ENCODE measurements around the gene CHCHD6.

CHCHD6 gene, protein sequence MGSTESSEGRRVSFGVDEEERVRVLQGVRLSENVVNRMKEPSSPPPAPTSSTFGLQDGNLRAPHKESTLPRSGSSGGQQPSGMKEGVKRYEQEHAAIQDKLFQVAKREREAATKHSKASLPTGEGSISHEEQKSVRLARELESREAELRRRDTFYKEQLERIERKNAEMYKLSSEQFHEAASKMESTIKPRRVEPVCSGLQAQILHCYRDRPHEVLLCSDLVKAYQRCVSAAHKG

DNA sequence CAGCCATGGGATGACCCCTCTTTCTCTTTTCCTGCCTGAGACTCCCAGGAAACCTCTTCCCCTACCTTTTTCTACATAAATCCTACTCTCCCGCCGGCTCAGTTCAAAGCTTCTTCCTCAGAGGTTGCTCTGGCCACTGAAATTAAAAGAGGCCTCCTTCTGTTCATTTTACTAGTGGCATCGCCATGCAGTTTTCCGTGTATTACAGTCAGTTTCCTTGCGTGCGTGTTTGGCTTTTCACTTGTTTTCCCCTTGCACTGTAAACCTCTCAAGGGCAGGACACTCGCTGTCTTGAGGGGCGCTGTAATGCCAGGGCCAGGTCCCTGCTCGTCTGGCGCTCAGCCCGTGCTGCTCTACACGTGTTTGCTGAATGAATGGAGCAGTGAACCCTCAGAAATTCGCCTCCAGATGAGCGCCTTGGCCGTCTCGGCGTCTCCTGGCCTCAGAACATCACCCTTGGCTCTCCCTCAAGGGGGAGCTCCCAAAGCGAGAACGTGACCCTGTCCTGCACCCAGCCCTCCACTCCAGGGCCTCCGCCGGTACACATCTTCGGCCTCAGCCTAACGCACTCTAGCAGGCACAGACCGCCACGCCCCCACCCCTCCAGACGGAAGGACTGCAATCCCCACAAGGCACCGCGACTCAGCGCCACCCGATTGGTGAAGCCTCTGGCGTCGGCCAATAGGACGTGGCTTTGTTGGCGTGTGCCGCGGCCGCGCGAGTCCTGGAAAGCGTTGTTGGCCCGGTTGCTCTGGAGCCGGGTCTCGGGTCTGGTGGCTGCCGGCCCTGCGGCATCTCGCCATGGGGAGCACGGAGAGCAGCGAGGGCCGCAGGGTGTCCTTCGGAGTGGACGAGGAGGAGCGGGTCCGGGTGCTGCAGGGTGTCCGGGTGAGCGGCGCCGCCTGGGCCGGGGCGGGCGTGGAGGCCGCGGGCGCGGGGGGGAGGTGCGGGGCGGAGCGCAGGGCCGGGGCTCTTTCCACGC is at the start of gene CHCHD6:
Gene CHCHD6, plus strand, starts transcription at position 729 of the 982 bp plus-strand sequence. Its CDS starts 73 bp downstream, at position 802.
- peak; percentile 95 for DNase-seq
- TF ChIP-seq POLR2A (IDR thresholded peaks at IDR 0.05; ENCODE audit: low read length) (no peak), GATA1 (IDR thresholded peaks at IDR 0.05; ENCODE audit: low read depth, low read length) (no peak)

DNA sequence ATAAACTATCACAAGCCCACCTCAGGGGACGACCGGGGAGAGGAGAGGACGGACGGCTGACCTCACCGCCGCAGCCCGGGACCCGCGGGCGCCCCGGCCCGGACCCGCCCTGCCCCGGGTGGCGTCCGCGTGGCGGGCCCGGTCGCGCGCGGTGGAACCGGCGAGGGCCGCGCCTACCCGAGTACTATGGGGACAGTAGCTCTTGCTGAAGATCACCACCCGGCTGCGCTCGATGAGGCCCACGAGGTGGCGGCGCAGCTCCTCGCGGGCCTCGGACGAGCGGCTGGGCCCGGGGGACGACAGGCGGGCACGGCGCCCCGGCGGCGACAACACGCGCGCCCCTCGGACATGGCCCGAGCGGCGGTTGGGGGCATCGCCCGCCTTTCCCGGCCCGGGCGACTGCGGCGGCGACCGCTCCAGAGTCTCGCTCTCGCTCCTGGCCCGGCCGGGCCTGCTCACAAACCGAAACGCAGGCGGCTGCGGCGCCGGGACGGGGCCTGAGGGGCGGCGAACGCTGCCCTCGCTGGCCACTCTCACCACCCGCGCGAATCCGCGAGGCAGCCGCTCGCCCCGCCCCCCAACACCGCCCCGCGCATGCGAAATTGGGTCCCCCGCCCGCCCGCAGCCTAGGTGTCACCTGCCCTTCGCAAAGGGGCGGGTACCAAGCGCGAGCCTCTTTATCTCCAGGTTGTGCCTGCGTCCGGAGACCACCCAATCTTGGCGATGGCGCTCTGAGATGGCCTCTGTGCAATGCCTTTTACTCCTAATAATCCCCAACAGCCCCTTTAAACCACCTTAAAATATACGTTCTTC is 49.3 kb upstream of the CHCHD6 start, which contains the start of gene TXNRD3:
Gene TXNRD3, minus strand, starts transcription at position 554 of the 813 bp plus-strand sequence.
- TF ChIP-seq GATA1 (IDR thresholded peaks at IDR 0.05; ENCODE audit: low read depth, low read length) (no peak), POLR2A (IDR thresholded peaks at IDR 0.05; ENCODE audit: low read length) (no peak)
- DNase-seq, result peak; percentile 63 to 69

DNA sequence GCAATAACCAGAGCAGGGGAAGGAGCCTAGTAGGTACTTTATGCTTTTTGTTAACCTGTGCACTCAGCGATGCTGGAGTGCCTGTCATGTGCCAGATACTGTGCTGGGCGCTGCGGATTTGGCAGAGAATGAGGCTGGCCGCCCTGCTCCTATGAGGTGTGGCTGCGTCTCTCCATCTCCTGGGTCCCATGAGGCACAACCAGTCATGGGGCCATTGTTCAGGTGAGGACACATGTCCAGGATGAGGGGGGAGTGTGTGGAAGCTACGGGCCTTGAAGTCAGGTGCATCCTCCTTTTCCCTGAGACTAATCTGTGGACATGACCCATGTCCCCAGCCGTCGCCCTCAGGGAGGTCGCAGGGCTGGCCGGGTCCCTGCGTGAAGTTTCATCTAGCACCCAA is 48.2 kb upstream of the CHCHD6 start:
- no peak for DNase-seq
- TF ChIP-seq GATA1 (IDR thresholded peaks at IDR 0.05; ENCODE audit: low read depth, low read length) (no peak), POLR2A (IDR thresholded peaks at IDR 0.05; ENCODE audit: low read length) (no peak)

DNA sequence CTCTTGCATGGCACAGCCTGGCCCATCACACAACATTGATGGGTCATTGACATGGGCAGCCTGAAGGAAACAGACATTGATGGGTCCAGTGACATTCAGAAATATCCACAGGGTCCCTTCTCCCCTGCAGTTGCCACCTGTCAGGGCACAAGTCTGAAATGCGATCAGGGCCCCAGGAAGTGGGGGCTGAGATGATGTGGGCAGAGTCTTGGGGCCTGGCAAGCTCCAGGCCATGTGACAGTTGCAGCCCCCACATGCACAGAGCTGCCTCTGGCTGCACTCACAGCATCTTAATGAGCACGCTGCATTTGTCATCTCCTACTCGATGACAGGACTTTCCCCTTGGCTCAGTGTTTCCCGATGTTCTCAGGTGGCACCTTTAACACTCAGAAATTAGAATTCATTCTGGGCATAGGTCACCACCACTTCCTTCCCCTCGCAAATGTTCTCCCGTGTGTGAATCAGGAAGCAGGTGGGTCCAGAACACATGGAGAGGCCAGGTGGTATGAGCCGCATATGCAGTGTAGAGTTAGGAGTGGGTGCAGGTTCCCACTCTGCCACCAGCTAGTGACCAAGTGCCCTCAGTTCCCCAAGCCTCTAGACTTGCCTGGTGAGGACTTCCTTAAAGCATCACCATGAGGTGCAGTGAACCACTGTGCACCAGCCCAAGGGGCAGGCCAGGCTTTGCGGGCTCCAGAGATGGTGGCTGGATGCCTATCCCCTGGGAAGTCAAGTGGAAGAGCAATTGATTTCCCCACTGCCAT is 47.5 kb upstream of the CHCHD6 start:
- no peak for DNase-seq
- TF ChIP-seq GATA1 (IDR thresholded peaks at IDR 0.05; ENCODE audit: low read depth, low read length) (no peak), POLR2A (IDR thresholded peaks at IDR 0.05; ENCODE audit: low read length) (no peak)

DNA sequence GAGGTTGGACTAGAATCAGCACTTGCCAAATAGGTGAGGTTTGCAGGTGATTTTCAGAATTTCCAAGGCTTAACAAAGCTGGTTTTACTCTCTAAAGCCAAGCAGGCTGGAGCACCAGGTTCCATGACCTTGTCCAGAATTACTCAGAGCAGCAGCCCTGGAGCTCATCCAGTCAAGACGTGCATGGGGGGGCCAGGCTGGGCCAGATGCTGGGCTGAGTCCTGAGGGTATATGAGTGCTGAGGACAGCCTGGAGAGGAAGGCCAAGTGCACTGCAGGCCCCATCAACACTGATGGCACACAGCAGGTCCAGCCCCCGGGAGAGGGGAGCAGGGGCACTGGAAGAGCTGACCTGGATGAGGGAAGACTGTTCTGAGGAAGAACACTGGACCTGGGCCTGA is 46.1 kb upstream of the CHCHD6 start:
- no peak for TF ChIP-seq GATA1 (IDR thresholded peaks at IDR 0.05; ENCODE audit: low read depth, low read length)
- TF ChIP-seq POLR2A (IDR thresholded peaks at IDR 0.05; ENCODE audit: low read length), result no peak
- DNase-seq, result no peak

DNA sequence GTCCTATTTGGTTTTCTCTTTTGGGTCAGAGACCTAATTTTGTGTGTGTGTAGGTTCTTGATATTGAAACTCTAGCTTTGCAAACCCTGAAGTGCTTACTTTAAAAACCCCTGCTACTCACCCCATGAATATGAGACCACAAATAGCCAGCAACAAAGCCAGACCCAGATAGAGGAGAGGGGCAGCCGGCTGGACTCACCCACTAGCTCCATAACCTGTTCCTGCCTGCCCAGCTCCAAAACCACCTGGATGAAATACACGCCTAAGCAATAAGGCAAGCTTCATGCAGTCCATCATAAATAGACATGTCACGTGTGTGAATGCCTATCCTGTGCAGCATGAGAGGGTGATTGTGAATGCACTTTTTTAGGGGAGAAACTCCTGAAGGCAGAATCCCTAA is 45.5 kb upstream of the CHCHD6 start:
- DNase-seq, result no peak
- no peak for TF ChIP-seq POLR2A (IDR thresholded peaks at IDR 0.05; ENCODE audit: low read length)
- no peak for TF ChIP-seq GATA1 (IDR thresholded peaks at IDR 0.05; ENCODE audit: low read depth, low read length)

DNA sequence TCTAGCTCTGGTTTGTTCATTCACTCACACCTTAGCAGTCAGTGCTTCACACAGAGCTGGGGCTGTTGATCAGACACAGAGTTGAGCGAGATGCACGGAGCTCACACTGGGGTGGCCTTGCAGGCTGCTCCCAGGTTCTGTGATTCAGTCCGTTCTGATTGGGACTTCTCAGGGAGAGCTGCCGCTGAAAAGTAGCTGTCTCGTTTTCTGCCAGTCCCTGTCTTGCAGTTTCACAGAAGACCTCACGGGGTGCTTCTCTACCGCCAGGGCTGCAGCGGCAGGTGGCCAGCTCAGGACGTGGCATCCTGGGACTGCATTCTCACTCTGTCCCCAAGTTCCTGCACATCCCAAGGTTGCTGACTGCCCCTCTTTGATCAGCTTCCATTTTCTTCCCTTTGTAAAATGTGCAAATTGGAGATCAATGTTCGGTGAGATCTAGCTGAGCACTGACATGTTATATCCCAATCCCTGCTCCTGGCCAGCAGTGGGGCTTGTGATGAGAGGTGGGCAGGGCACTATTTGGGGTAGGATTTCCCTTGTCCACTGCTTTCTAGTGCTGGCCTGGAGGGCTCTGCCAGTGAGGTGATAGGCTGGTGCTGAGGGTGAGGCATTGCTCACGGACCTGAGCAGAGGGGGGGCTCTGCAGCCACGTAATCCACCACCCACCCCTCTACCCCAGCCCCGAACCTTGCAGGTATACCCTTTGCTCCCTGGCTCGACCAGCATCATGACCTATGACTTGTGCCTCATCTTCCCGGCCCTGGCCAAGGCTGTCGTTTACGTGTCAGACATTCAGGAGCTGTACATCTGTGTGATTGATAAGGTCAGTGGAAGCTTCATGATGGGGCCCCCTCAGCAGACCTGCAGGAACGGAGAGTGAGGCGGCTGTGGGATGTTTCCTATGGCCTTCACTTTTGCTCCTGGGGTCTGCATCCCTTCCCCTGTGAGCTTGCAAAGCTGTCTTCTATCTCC is 43.8 kb upstream of the CHCHD6 start:
- no peak for DNase-seq
- TF ChIP-seq POLR2A (IDR thresholded peaks at IDR 0.05; ENCODE audit: low read length) (no peak), GATA1 (IDR thresholded peaks at IDR 0.05; ENCODE audit: low read depth, low read length) (no peak)

DNA sequence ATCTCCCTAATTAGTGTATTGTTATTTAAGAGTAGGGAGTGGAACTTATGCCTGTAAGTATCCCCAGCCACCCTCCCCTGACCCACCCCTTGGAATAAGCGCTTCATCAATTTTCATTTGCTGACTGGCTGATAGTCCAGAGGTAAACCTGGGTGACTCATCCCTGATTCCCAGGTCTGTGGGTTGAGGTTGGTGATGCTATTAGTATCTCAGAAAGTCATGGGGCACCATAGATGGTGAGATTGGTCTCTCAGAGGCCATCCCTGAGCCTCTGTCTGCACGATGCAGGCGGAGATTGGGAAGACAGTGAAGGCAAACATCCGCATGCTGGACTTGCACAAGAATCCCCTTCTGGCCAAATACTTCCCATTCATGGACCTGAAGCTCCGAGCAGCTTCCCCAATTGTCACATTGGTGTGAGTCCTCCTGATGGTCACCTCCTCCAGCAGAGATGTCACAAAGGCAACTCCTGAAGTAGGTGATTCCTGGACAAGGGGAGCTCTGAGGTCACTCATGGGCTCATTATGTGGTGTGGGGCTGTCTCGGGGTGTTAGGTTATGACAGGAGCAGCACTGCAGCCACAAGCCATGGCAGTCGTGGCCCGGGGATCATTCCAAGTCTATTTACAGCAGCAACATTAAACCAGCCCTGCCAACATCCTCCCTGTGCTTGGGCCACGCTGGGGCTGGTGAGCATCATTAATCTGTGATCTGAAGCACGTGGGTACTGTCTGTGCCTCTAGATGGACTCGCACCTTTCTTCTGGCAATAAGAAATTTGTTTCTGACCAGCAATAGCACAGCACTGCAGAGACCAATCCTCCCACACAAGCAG is 42.3 kb upstream of the CHCHD6 start:
- DNase-seq, result no peak
- TF ChIP-seq POLR2A (IDR thresholded peaks at IDR 0.05; ENCODE audit: low read length), result no peak
- no peak for TF ChIP-seq GATA1 (IDR thresholded peaks at IDR 0.05; ENCODE audit: low read depth, low read length)

DNA sequence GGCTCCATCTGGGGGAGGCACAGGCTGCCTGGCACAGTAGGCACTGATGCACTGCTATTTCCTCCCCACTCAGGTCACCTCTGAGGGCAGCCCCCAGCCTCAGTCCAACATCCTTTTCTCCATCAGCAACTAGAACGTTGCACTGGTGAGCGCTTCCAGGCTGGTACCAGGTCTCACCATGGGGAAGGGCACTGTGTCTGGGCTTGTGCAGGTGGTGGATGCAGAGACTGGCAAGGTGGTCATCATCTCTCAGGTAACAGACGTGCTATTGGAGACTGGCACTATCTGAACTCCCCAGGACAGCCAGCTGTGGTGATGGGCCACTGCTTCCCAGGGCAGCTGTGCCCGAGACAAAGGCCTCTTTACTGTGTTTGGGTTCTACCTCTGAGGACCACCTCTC is 40.8 kb upstream of the CHCHD6 start:
- no peak for DNase-seq
- TF ChIP-seq POLR2A (IDR thresholded peaks at IDR 0.05; ENCODE audit: low read length) (no peak), GATA1 (IDR thresholded peaks at IDR 0.05; ENCODE audit: low read depth, low read length) (no peak)

DNA sequence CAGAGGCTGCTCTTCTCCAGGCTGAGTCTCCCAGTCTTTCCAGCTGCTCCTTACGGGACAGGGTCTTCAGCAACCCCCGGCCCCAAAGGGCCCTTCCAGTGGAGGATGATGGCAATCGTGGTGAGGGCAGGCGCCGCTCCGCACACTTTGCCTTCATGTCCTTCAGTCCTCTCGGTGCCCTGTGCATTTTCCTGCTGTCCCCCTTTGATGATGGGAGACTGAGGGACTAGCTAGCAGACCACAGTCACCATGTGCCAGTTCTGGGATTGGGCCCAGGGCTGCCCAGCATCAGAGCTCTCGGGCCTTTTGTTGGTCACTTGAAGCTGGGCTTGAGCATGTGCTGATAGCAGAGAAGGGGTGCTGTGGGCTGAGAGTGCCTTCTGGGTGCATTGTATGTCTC is 40.3 kb upstream of the CHCHD6 start:
- TF ChIP-seq POLR2A (IDR thresholded peaks at IDR 0.05; ENCODE audit: low read length), result no peak
- no peak for TF ChIP-seq GATA1 (IDR thresholded peaks at IDR 0.05; ENCODE audit: low read depth, low read length)
- DNase-seq, result no peak

DNA sequence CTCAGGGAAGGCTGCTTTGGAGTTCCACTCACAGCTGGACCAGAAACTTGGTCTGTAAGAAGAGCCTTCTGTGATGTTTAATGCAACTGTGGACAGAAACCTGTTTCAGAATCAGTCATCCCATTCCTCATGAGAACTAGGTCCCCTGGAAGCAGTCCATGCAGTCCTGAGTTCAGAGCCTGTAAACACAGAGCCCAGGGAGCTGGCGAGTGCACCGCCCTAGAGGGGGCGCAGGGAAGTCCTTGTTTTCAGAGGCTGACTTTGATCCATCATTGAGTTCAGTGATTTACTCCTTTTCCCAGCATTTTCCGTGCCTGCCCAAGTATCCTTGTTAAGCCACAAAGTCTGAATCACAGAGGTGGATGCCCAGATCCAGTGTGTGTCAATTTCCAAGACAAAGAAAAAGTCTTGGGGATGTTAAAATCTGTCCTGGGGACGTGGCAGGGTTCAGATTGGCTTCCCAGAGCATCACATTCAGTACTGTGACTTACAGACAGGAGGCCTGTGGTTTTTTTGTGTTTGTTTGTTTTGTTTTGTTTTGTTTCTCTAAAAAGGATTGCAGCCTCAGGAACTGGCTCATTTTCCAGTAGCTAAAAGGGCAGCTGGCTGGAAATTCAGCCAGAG is 39.3 kb upstream of the CHCHD6 start:
- DNase-seq, result no peak
- TF ChIP-seq POLR2A (IDR thresholded peaks at IDR 0.05; ENCODE audit: low read length) (no peak), GATA1 (IDR thresholded peaks at IDR 0.05; ENCODE audit: low read depth, low read length) (no peak)

All from erythroblast (primary cell).